SIG-M5 treated with dmso at 0.1 percent for 504 hours (cell line): ENCODE results near the gene SP7.
A peak's percentile ranks its signal among the peaks of the same experiment; 100 is the strongest.
"Not testable (repeated sequence)": the region's sequence is repeated elsewhere in the genome, so short reads cannot be mapped to it uniquely, and the experiment has no call there.

Experiments used
- DNase-seq: peaks from one replicate; lab custom pipeline; 2025; ENCODE audit not compliant: unreplicated experiment; lab: John Stamatoyannopoulos, UW

SP7 gene

GRCh38 chr12:53347905-53348304 lies 11.8 kb upstream of the SP7 start:
- DNase-seq = no peak

GRCh38 chr12:53346491-53346890 lies 10.3 kb upstream of the SP7 start:
- peak; percentile 21 for DNase-seq

- DNase-seq = no peak
Measured at GRCh38 chr12:53345486-53346188, 9.5 kb upstream of the SP7 start.

GRCh38 chr12:53344824-53345485 lies 8.8 kb upstream of the SP7 start:
- DNase-seq = peak; percentile 39

GRCh38 chr12:53344487-53344823 lies 8.3 kb upstream of the SP7 start:
- DNase-seq = no peak

- DNase-seq = no peak
Measured at GRCh38 chr12:53343969-53344368, 7.8 kb upstream of the SP7 start.

- no peak for DNase-seq
Measured at GRCh38 chr12:53343449-53343848, 7.3 kb upstream of the SP7 start.

GRCh38 chr12:53340398-53340797 lies 4.2 kb upstream of the SP7 start:
- DNase-seq = no peak

- DNase-seq = no peak
Measured at GRCh38 chr12:53338916-53339315, 2.8 kb upstream of the SP7 start.

GRCh38 chr12:53338017-53338416 lies 1.9 kb upstream of the SP7 start:
- DNase-seq = no peak

- DNase-seq = no peak
Measured at GRCh38 chr12:53334822-53335221, 1.3 kb downstream of the SP7 start.

GRCh38 chr12:53333845-53334244 lies 2.3 kb downstream of the SP7 start:
- no peak for DNase-seq

- DNase-seq = no peak
Measured at GRCh38 chr12:53333289-53333688, 2.9 kb downstream of the SP7 start.

- DNase-seq = no peak
Measured at GRCh38 chr12:53332744-53333143, 3.4 kb downstream of the SP7 start.

- DNase-seq = not testable (repeated sequence)
Measured at GRCh38 chr12:53332339-53332738, 3.8 kb downstream of the SP7 start.

- no peak for DNase-seq
Measured at GRCh38 chr12:53330671-53331070, 5.5 kb downstream of the SP7 start.

- DNase-seq = peak; percentile 18
Measured at GRCh38 chr12:53328043-53328435, 8.1 kb downstream of the SP7 start.

- DNase-seq = no peak
Measured at GRCh38 chr12:53327435-53328042, 8.6 kb downstream of the SP7 start.

- no peak for DNase-seq
Measured at GRCh38 chr12:53326460-53327185, 9.5 kb downstream of the SP7 start.

GRCh38 chr12:53325511-53326061 lies 10.6 kb downstream of the SP7 start:
- no peak for DNase-seq

GRCh38 chr12:53324779-53325510 lies 11.2 kb downstream of the SP7 start:
- peak; percentile 89 for DNase-seq
